IMR-90 (cell line): Measurements from ENCODE around the gene SUSD1. TPM values are rescaled to one million over a fixed set of nuclear protein-coding genes. Genes with fewer than 3 reads are reported as not detected.

Experiments used
- ATAC-seq: fragments of 200-7000 bp; cut with Tn5 transposase; 2 replicates; pipeline ENCODE4 v1.9.1; 2020; ENCODE audit warnings: low read depth, mild to moderate bottlenecking, moderate library complexity
- BruUV-seq: library from RNA; stranded (reverse); fragments of 400-500 nt; replicated peaks from 2 replicates; lab custom pipeline; 2021; lab: Mats Ljungman, UMichigan
- CTCF ChIA-PET: fragments of 300-600 bp; formaldehyde crosslinking; extraction: SDS; loops from one replicate; lab custom pipeline; 2021; ENCODE audit warnings: antibody characterized with exemption; lab: Yijun Ruan, JAX
- POLR2A ChIA-PET: fragments of 300-600 bp; sonication (Branson Sonifier 250); formaldehyde crosslinking; loops from one replicate; lab custom pipeline; 2022; ENCODE audit warnings: antibody characterized with exemption; ENCODE audit not compliant: unreplicated experiment; lab: Charles Lee
- DNase-seq: peaks from one replicate; pipeline ENCODE4 v3.0.0; 2013
- H2AFZ ChIP-seq: replicated peaks from 2 replicates; pipeline ENCODE3; 2013; ENCODE audit warnings: low read length, mild to moderate bottlenecking; ENCODE audit not compliant: poor library complexity
- H2AK5ac ChIP-seq: 2 replicates; pipeline ENCODE4 v1.6.1; 2013; ENCODE audit warnings: low read depth, low read length, inconsistent platforms
- H2AK9ac ChIP-seq: replicated peaks from 2 replicates; pipeline ENCODE3; 2013; ENCODE audit warnings: mild to moderate bottlenecking, low read depth, low read length, moderate library complexity; ENCODE audit not compliant: poor library complexity
- H2BK120ac ChIP-seq: 2 replicates; pipeline ENCODE4 v1.6.1; 2013; ENCODE audit warnings: low read depth, low read length, inconsistent platforms
- H2BK15ac ChIP-seq: 3 replicates; pipeline ENCODE4 v1.6.1; 2013; ENCODE audit warnings: low read depth, low read length, inconsistent platforms
- H2BK20ac ChIP-seq: 2 replicates; pipeline ENCODE4 v1.6.1; 2013; ENCODE audit warnings: low read depth, mild to moderate bottlenecking, inconsistent platforms, low read length, moderate library complexity
- H2BK5ac ChIP-seq: 2 replicates; pipeline ENCODE4 v1.6.1; 2013; ENCODE audit warnings: mild to moderate bottlenecking, low read depth, low read length, inconsistent platforms; ENCODE audit not compliant: poor library complexity, severe bottlenecking
- H3K14ac ChIP-seq: replicated peaks from 2 replicates; pipeline ENCODE4 v1.6.1; 2013; ENCODE audit warnings: low read depth, low read length, inconsistent platforms
- H3K18ac ChIP-seq: 2 replicates; pipeline ENCODE4 v1.6.1; 2013; ENCODE audit warnings: low read depth, low read length, control low read depth
- H3K23ac ChIP-seq: 2 replicates; pipeline ENCODE4 v1.6.1; 2013; ENCODE audit warnings: low read depth, low read length, inconsistent platforms
- H3K27ac ChIP-seq: 2 replicates; pipeline ENCODE4 v1.5.1; 2013; ENCODE audit warnings: mild to moderate bottlenecking, control low read depth, low read length; ENCODE audit not compliant: insufficient read depth
- H3K27me3 ChIP-seq: 2 replicates; pipeline ENCODE4 v1.6.1; 2013; ENCODE audit warnings: low read length; ENCODE audit not compliant: control insufficient read depth, insufficient read depth
- H3K36me3 ChIP-seq: 2 replicates; pipeline ENCODE4 v1.6.1; 2013; ENCODE audit warnings: low read length, mixed read lengths; ENCODE audit not compliant: control insufficient read depth, insufficient read depth
- H3K4ac ChIP-seq: 2 replicates; pipeline ENCODE4 v1.6.1; 2013; ENCODE audit warnings: low read depth, low read length, inconsistent platforms
- H3K4me1 ChIP-seq: 2 replicates; pipeline ENCODE4 v1.6.1; 2013; ENCODE audit warnings: low read length, mixed read lengths; ENCODE audit not compliant: control insufficient read depth, insufficient read depth
- H3K4me2 ChIP-seq: 2 replicates; pipeline ENCODE4 v1.6.1; 2013; ENCODE audit warnings: low read depth, mild to moderate bottlenecking, control low read depth, low read length, moderate library complexity
- H3K4me3 ChIP-seq: 2 replicates; pipeline ENCODE4 v1.5.1; 2013; ENCODE audit warnings: low read depth, mild to moderate bottlenecking, control low read depth, low read length, moderate library complexity; ENCODE audit not compliant: insufficient read depth
- H3K56ac ChIP-seq: 2 replicates; pipeline ENCODE4 v1.6.1; 2013; ENCODE audit warnings: low read length, inconsistent platforms; ENCODE audit not compliant: insufficient read depth; ENCODE audit errors: extremely low read depth
- H3K79me1 ChIP-seq, 2 experiments: 2 replicates each; pipeline ENCODE4 v1.6.1; 2013; ENCODE audit warnings: low read length in 2 of 2, inconsistent platforms in 1 of 2, low read depth in 1 of 2
- H3K9ac ChIP-seq: 2 replicates; pipeline ENCODE4 v1.6.1; 2013; ENCODE audit warnings: low read depth, low read length, control low read depth
- H3K9me1 ChIP-seq: 2 replicates; pipeline ENCODE4 v1.6.1; 2013; ENCODE audit warnings: low read length, inconsistent platforms; ENCODE audit not compliant: insufficient read depth
- H3K9me3 ChIP-seq: 2 replicates; pipeline ENCODE4 v1.6.1; 2013; ENCODE audit warnings: low read length; ENCODE audit not compliant: control insufficient read depth, insufficient read depth
- H4K20me1 ChIP-seq: 2 replicates; pipeline ENCODE4 v1.6.1; 2013; ENCODE audit warnings: low read length, inconsistent platforms; ENCODE audit not compliant: insufficient read depth
- H4K5ac ChIP-seq: 2 replicates; pipeline ENCODE4 v1.6.1; 2013; ENCODE audit warnings: mild to moderate bottlenecking, low read depth, low read length, control low read depth
- H4K8ac ChIP-seq, 2 experiments: 2 replicates each; pipeline ENCODE4 v1.6.1; 2013; ENCODE audit warnings: low read depth in 2 of 2, low read length in 2 of 2, control low read depth in 1 of 2, inconsistent platforms in 1 of 2
- H4K91ac ChIP-seq: 2 replicates; pipeline ENCODE4 v1.6.1; 2013; ENCODE audit warnings: low read depth, low read length, inconsistent platforms; ENCODE audit not compliant: insufficient read depth
- BHLHE40 ChIP-seq: fragments of 150-350 bp; IDR thresholded peaks from 2 replicates; pipeline ENCODE4 v1.6.1; 2016; ENCODE audit warnings: mild to moderate bottlenecking, low read depth, low read length
- CEBPB ChIP-seq: IDR thresholded peaks from 2 replicates; pipeline ENCODE4 v1.6.1; 2012; ENCODE audit warnings: low read depth, low read length, improper control_type of control experiment
- WGBS, 2 experiments: methylation state at CpG; one replicate each; pipeline versions ENCODE4 v1.1.5 to v1.1.7; 2013; ENCODE audit warnings: missing lambda C conversion rate in 2 of 2; ENCODE audit not compliant: insufficient read length in 1 of 2; ENCODE audit errors: extremely low coverage in 2 of 2; 5-methylcytosine and 5-hydroxymethylcytosine counted together
- dilution Hi-C: fragments of 300-500 bp; cut with HindIII; formaldehyde crosslinking; loops from one replicate; pipeline ENCODE4 v1.14.3; 2018; ENCODE audit warnings: low sequenced_read_pairs; ENCODE audit not compliant: unreplicated experiment
- in situ Hi-C: fragments of 300-500 bp; cut with MboI; formaldehyde crosslinking; loops from 3 replicates; pipeline ENCODE4 v1.14.3; 2019; ENCODE audit warnings: low sequenced_read_pairs, inconsistent platforms, mixed read lengths
- intact Hi-C: fragments of 100-400 bp; cut with micrococcal nuclease; formaldehyde crosslinking; loops from 2 replicates; pipeline ENCODE4 v1.10.0; 2022
- polyA plus RNA-seq, 3 experiments: library from polyadenylated mRNA; depleted of rRNA; stranded (reverse); fragments of >200 nt; gene quantifications; 2 replicates each; pipeline ENCODE4 v1.2.3, GENCODE V29; 2012; ENCODE audit warnings: low replicate concordance in 1 of 3
- total RNA-seq: library from RNA; depleted of rRNA; stranded (reverse); fragments of >200 nt; gene quantifications from 2 replicates; pipeline ENCODE4 v1.2.3, GENCODE V29; 2012

The SUSD1 gene
- total and polyA plus RNA-seq, 2 of the 4 experiments (the other 2 are of a cell fraction): 4.0 to 4.7 TPM

DNA sequence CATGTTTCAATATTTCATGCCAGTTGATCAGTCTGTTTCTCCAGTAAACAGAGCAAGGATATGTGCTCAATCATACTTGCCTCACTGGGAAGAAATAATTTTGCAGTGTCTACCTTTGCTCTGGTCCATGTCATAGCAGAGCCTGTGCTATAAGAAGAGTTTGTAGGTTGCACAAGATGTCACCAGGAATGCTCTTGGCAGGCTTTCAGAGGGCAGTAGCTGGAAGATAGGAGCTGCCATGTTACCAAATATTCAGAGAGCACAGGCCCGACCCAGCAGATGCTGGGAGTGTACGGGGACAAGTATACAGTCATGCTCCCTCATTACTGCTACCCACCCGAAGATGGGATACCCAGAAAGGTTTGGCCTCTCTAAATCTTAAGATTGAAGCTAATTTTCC is 175.8 kb downstream of the SUSD1 start:
- Histone ChIP-seq H2BK120ac (0 out of 2 replicates have a peak overlapping the region, but pooled peaks have one; percentile 11), H4K5ac (no peak overlapping the region; the same call in 1 of the 2 replicates), H3K4ac (no peak overlapping the region), H3K14ac (no peak overlapping the region), H4K8ac (peak overlapping the region in 1 of 2 experiments; percentile 31; a peak in 1 of 4 replicates), H2AK5ac (no peak overlapping the region), H4K20me1 (no peaks in the 10 kb centered on the region), H3K18ac (no peak overlapping the region), H2BK15ac (no peak overlapping the region; the same call in 2 of the 3 replicates), H2BK5ac (no peak overlapping the region), H3K4me3 (no peak overlapping the region), H2BK20ac (peak overlapping the region; percentile 60; the same call in 1 of the 2 replicates), H2AFZ (no peak overlapping the region), H3K4me1 (peaks cover 8% of the 10 kb centered on the region), H3K9me1 (peaks cover 5% of the 10 kb centered on the region), H3K23ac (peak overlapping the region; percentile 26; the same call in 1 of the 2 replicates), H3K56ac (no peak overlapping the region), H2AK9ac (no peak overlapping the region), H3K79me1 (peaks cover 0 to 4% of the 10 kb centered on the region in 2 experiments; a peak in 1 of 4 replicates), H3K9ac (no peak overlapping the region), H3K27me3 (no peaks in the 10 kb centered on the region), H3K9me3 (no peaks in the 10 kb centered on the region), H4K91ac (no peak overlapping the region), H3K27ac (no peak overlapping the region), H3K36me3 (no peaks in the 10 kb centered on the region), H3K4me2 (no peak overlapping the region)
- no TSS peak for BruUV-seq
- 0 out of 2 replicates have a peak, but pooled peaks have one; percentile 9 for TF ChIP-seq CEBPB
- TF ChIP-seq BHLHE40: no peak
- no CpG with 5 or more reads among the region's 3 CpGs for WGBS, 2 experiments
- POLR2A ChIA-PET: no interaction called here
- no peak for ATAC-seq
- no peak for DNase-seq
- CTCF ChIA-PET: no interaction called here
- in situ Hi-C loops: no loop called here
- intact Hi-C loops: no loop called here
- dilution Hi-C loops: no loop called here
